Stimulated activated CD8-positive, alpha-beta memory T cell treated with anti-CD3 and anti-CD28 coated beads, Interleukin-7, amount 100 ng/mL, for 24 hours (primary cell): ENCODE measurements around the gene AKT3.

ENCODE experiments used
- DNase-seq: peaks from one replicate; pipeline ENCODE4 v3.0.0-alpha.2; 2020; ENCODE audit warnings: low read depth

Gene AKT3

GRCh38 chr1:243487649-243488227 lies 362.3 kb downstream of the AKT3 start:
- DNase-seq, result no peak

GRCh38 chr1:243487036-243487648 lies 362.9 kb downstream of the AKT3 start:
- no peak for DNase-seq

GRCh38 chr1:243483952-243484351 lies 366.1 kb downstream of the AKT3 start:
- DNase-seq, result no peak

GRCh38 chr1:243483071-243483771 lies 366.8 kb downstream of the AKT3 start:
- no peak for DNase-seq

- no peak for DNase-seq
These were observed 367.7 kb downstream of the AKT3 start for GRCh38 chr1:243482141-243483022.

GRCh38 chr1:243481101-243481500 lies 368.9 kb downstream of the AKT3 start:
- no peak for DNase-seq

GRCh38 chr1:243477731-243478290 lies 372.2 kb downstream of the AKT3 start:
- no peak for DNase-seq

GRCh38 chr1:243475966-243476365 lies 374.1 kb downstream of the AKT3 start:
- DNase-seq, result no peak

- no peak for DNase-seq
These were observed 375.1 kb downstream of the AKT3 start for GRCh38 chr1:243474906-243475305.

- DNase-seq, result no peak
These were observed 375.7 kb downstream of the AKT3 start for GRCh38 chr1:243474136-243474881.

GRCh38 chr1:243473227-243474135 lies 376.6 kb downstream of the AKT3 start:
- no peak for DNase-seq

- no peak for DNase-seq
These were observed 378.0 kb downstream of the AKT3 start for GRCh38 chr1:243471754-243472745.

GRCh38 chr1:243471026-243471685 lies 378.9 kb downstream of the AKT3 start:
- no peak for DNase-seq

GRCh38 chr1:243470502-243470901 lies 379.5 kb downstream of the AKT3 start:
- DNase-seq, result no peak

- DNase-seq, result no peak
These were observed 380.5 kb downstream of the AKT3 start for GRCh38 chr1:243469497-243469896.

GRCh38 chr1:243465738-243466137 lies 384.3 kb downstream of the AKT3 start:
- no peak for DNase-seq

- no peak for DNase-seq
These were observed 385.0 kb downstream of the AKT3 start for GRCh38 chr1:243465081-243465480.

GRCh38 chr1:243462929-243463697 lies 386.9 kb downstream of the AKT3 start:
- no peak for DNase-seq
